HepG2 (cell line): ENCODE measurements around the gene MEF2B. TPM values are rescaled to one million over a fixed set of nuclear protein-coding genes. Genes with fewer than 3 reads are reported as not detected.

Source experiments
- ATAC-seq: fragments of 200-7000 bp; cut with Tn5 transposase; 3 replicates; pipeline ENCODE4 v1.9.1; 2020; ENCODE audit warnings: mild to moderate bottlenecking, moderate library complexity
- BruUV-seq: library from RNA; stranded (reverse); fragments of 400-500 nt; replicated peaks from 2 replicates; lab custom pipeline; 2021; lab: Mats Ljungman, UMichigan
- CTCF ChIA-PET: fragments of 300-600 bp; formaldehyde crosslinking; extraction: SDS; loops from one replicate; lab custom pipeline; 2021; ENCODE audit warnings: low total read pairs, inconsistent platforms, low intra/inter-chr PET ratio; lab: Yijun Ruan, JAX
- POLR2A ChIA-PET: fragments of 350-600 bp; sonication (Branson Sonifier 250); formaldehyde crosslinking; loops from one replicate; lab custom pipeline; 2020; ENCODE audit warnings: antibody characterized with exemption, inconsistent platforms; lab: Yijun Ruan, JAX
- DNase-seq: peaks from one replicate; pipeline ENCODE4 v3.0.0-alpha.2; 2015; ENCODE audit warnings: low spot score
- FAIRE-seq: peaks from 3 replicates; lab custom pipeline; 2011; peaks lifted over from hg19 to GRCh38; lab: Jason Lieb, UNC
- H2AFZ ChIP-seq: one replicate; pipeline ENCODE4 v1.6.1; 2011; ENCODE audit warnings: low read length, inconsistent platforms
- H3K27ac ChIP-seq: fragments of 300-600 bp; 3 replicates; pipeline ENCODE4 v1.8.0; 2011; ENCODE audit warnings: mixed run types, mild to moderate bottlenecking, mixed read lengths, low read length, inconsistent platforms; ENCODE audit not compliant: insufficient read depth; ENCODE audit errors: extremely low read length
- H3K27me3 ChIP-seq, 2 experiments: fragments of 200-600 bp in 1 of 2; 2 replicates in 1 of 2; 3 replicates in 1 of 2; pipeline versions ENCODE4 v1.6.0 to v1.8.0; 2011; ENCODE audit warnings: low read length in 2 of 2, mild to moderate bottlenecking in 2 of 2, moderate library complexity in 2 of 2, inconsistent platforms in 1 of 2; ENCODE audit not compliant: insufficient read depth in 2 of 2, control insufficient read depth in 1 of 2
- H3K36me3 ChIP-seq, 2 experiments: fragments of 200-600 bp in 1 of 2; replicated peaks in 1 of 2; 2 replicates in 1 of 2; 3 replicates in 1 of 2; pipeline versions ENCODE4 v1.5.1 to v1.8.0; 2011; ENCODE audit warnings: low read length in 2 of 2, inconsistent platforms in 1 of 2; ENCODE audit not compliant: insufficient read depth in 2 of 2, control insufficient read depth in 1 of 2
- H3K4me1 ChIP-seq: 2 replicates; pipeline ENCODE4 v1.5.1; 2012; ENCODE audit warnings: low read length, inconsistent platforms; ENCODE audit not compliant: insufficient read depth
- H3K4me2 ChIP-seq: 2 replicates; pipeline ENCODE4 v1.6.0; 2011; ENCODE audit warnings: low read depth, low read length, inconsistent platforms
- H3K4me3 ChIP-seq, 3 experiments: fragments of 200-600 bp in 1 of 3; sonication (generic), shearing (Covaris generic) in 1 of 3; replicated peaks in 1 of 3; 2 replicates each; pipeline ENCODE4 v1.5.1; 2011 to 2016; ENCODE audit warnings: low read length in 3 of 3, inconsistent platforms in 2 of 3, low read depth in 2 of 3, mild to moderate bottlenecking in 2 of 3, control low read depth in 1 of 3, mixed read lengths in 1 of 3; ENCODE audit not compliant: insufficient read depth in 1 of 3
- H3K79me2 ChIP-seq: one replicate; pipeline ENCODE4 v1.6.1; 2011; ENCODE audit warnings: low read length, inconsistent platforms; ENCODE audit not compliant: insufficient read depth
- H3K9ac ChIP-seq: 2 replicates; pipeline ENCODE4 v1.6.0; 2011; ENCODE audit warnings: mild to moderate bottlenecking, low read depth, low read length, inconsistent platforms; ENCODE audit not compliant: insufficient read depth
- H3K9me3 ChIP-seq: 2 replicates; pipeline ENCODE4 v1.5.1; 2012; ENCODE audit warnings: mild to moderate bottlenecking, low read length
- H4K20me1 ChIP-seq: 2 replicates; pipeline ENCODE4 v1.6.0; 2011; ENCODE audit warnings: inconsistent platforms, mild to moderate bottlenecking, low read length, moderate library complexity; ENCODE audit not compliant: insufficient read depth
- KDM2A ChIP-seq: sonication (generic); formaldehyde crosslinking; IDR thresholded peaks from 2 replicates; pipeline ENCODE4 v1.4.0; 2020; ENCODE audit warnings: low read depth, missing genetic modification reagents, borderline replicate concordance
- MED1 ChIP-seq: sonication (generic); formaldehyde crosslinking; IDR thresholded peaks from 2 replicates; pipeline ENCODE4 v1.4.0; 2020; ENCODE audit warnings: missing genetic modification reagents
- NPAS2 ChIP-seq: sonication (generic); formaldehyde crosslinking; IDR thresholded peaks from 2 replicates; pipeline ENCODE4 v1.8.0; 2022; ENCODE audit warnings: mild to moderate bottlenecking, missing genetic modification reagents, borderline replicate concordance
- POLR2A ChIP-seq, 2 experiments: IDR thresholded peaks; 2 replicates each; pipeline ENCODE4 v1.6.1; 2011; ENCODE audit warnings: low read depth in 2 of 2, low read length in 2 of 2, mild to moderate bottlenecking in 1 of 2, moderate library complexity in 1 of 2; ENCODE audit not compliant: insufficient read depth in 1 of 2
- SNAPC4 ChIP-seq: sonication (generic); formaldehyde crosslinking; IDR thresholded peaks from 2 replicates; pipeline ENCODE4 v1.4.0; 2020; ENCODE audit warnings: mild to moderate bottlenecking, missing genetic modification reagents
- ZBTB33 ChIP-seq: sonication (generic); formaldehyde crosslinking; IDR thresholded peaks from 2 replicates; pipeline ENCODE4 v1.4.0; 2020; ENCODE audit warnings: missing genetic modification reagents
- ZBTB46 ChIP-seq: sonication (generic); formaldehyde crosslinking; IDR thresholded peaks from 2 replicates; pipeline ENCODE4 v1.4.0; 2020; ENCODE audit warnings: mild to moderate bottlenecking, missing genetic modification reagents, borderline replicate concordance
- ZMYM3 ChIP-seq: sonication (generic); formaldehyde crosslinking; IDR thresholded peaks from 2 replicates; pipeline ENCODE4 v1.5.1; 2020; ENCODE audit warnings: mild to moderate bottlenecking, missing genetic modification reagents
- ZNF547 ChIP-seq: sonication (generic); formaldehyde crosslinking; IDR thresholded peaks from 2 replicates; pipeline ENCODE4 v1.5.1; 2020; ENCODE audit warnings: mild to moderate bottlenecking, missing genetic modification reagents
- ZNF777 ChIP-seq: sonication (generic); formaldehyde crosslinking; IDR thresholded peaks from 2 replicates; pipeline ENCODE4 v1.4.0; 2020; ENCODE audit warnings: missing genetic modification reagents
- WGBS: methylation state at CpG from one replicate; pipeline ENCODE4 v1.1.6; 2017; ENCODE audit warnings: low lambda C conversion rate; 5-methylcytosine and 5-hydroxymethylcytosine counted together
- in situ Hi-C: cut with HindIII; loops from 2 replicates; pipeline ENCODE4 v1.10.0; 2017; ENCODE audit warnings: low pct_unique_long_range_greater_than_20kb; ENCODE audit not compliant: extremely low pct_ligation_motif_present
- intact Hi-C: fragments of 100-400 bp; cut with micrococcal nuclease; formaldehyde crosslinking; loops from one replicate; pipeline ENCODE4 v1.10.0; 2022; ENCODE audit not compliant: unreplicated experiment
- polyA plus RNA-seq, 8 experiments: library from polyadenylated mRNA; depleted of rRNA in 3 of 8; stranded (reverse) in 7 of 8; unstranded in 1 of 8; fragments of >200 nt; fragmentation: Illumina TruSeq in 4 of 8; extraction: Trizol in 4 of 8; gene quantifications; 2 replicates each; pipeline versions ENCODE4 v1.2.1 to v1.2.3, GENCODE V29; 2011 to 2016; ENCODE audit warnings: low read depth in 4 of 8, missing spikeins in 1 of 8, mixed read lengths in 1 of 8; ENCODE audit not compliant: insufficient read depth in 1 of 8
- total RNA-seq, 5 experiments: library from RNA; depleted of rRNA; stranded (reverse); fragments of >200 nt; fragmentation: Illumina TruSeq; extraction: Trizol; gene quantifications; 2 replicates each; pipeline ENCODE4 v1.2.3, GENCODE V29; 2016; ENCODE audit warnings: low read depth in 1 of 5
- TF ChIP-seq, protein P1 (sequence below): IDR thresholded peaks from 2 replicates; pipeline ENCODE4 v1.6.1; 2016; ENCODE audit warnings: mild to moderate bottlenecking, missing biosample characterization, missing genetic modification reagents

The MEF2B gene
- total and polyA plus RNA-seq, 2 of the 13 experiments (the other 11 are each of a cell fraction or from before 2014, with no cell fraction given) = 1.2 to 1.7 TPM

GRCh38 chr19:19170873-19171672 is 1.0 kb upstream of the MEF2B start (continued):
- TF ChIP-seq ZNF777 (CRISPR knock-in tag) (no peak), MED1 (CRISPR knock-in tag) (no peak), ZBTB46 (CRISPR knock-in tag) (0 out of 2 replicates have a peak, but pooled peaks have one; percentile 7), ZBTB33 (CRISPR knock-in tag) (no peak)

GRCh38 chr19:19169236-19170052 is 619 bp downstream of the MEF2B start:
- peaks cover 57% of the 10 kb centered on the region for H3K4me1 ChIP-seq
- POLR2A ChIA-PET = interaction anchor here (0.6 to 1.4 kb wide), 5 partner anchors 12 to 618 kb away, joined by 3 to 11 read pairs (median 3); partner anchors contain the start of gene NR2C2AP
- ATAC-seq (peak; percentile 17), FAIRE-seq (no peak), DNase-seq (no peak)
- H3K27ac ChIP-seq = no peak overlapping the region
- no peak overlapping the region for H2AFZ ChIP-seq
- CTCF ChIA-PET = no interaction called here
- H4K20me1 ChIP-seq = no peaks in the 10 kb centered on the region
- intact Hi-C loops = loop anchor here (5.0 kb wide), 1 partner anchor 32 kb away; the partner anchor contains the start of gene TMEM161A
- no peaks in the 10 kb centered on the region for H3K9me3 ChIP-seq
- H3K27me3 ChIP-seq = no peaks in the 10 kb centered on the region
- BruUV-seq = TSS peak; percentile 63
- 47% methylated on average over 7 of the region's 9 CpGs for WGBS
- peak overlapping the region; percentile 92 for H3K4me2 ChIP-seq
- in situ Hi-C loops = no loop called here
- H3K4me3 ChIP-seq = peak overlapping the region; percentile 35 to 70 (median 54); a peak in 5 of 6 replicates
- no peaks in the 10 kb centered on the region for H3K79me2 ChIP-seq
- peak overlapping the region; percentile 53 for H3K9ac ChIP-seq
- no peaks in the 10 kb centered on the region for H3K36me3 ChIP-seq
- TF ChIP-seq POLR2A (IDR thresholded peaks at IDR 0.05; ENCODE audit: insufficient read depth in 1 of 2, low read depth in 2 of 2, low read length in 2 of 2) (no peak), ZMYM3 (CRISPR knock-in tag) (no peak), NPAS2 (no peak), ZNF547 (CRISPR knock-in tag) (no peak), KDM2A (CRISPR knock-in tag) (no peak), SNAPC4 (CRISPR knock-in tag) (no peak)
- TF ChIP-seq, protein P1, sequence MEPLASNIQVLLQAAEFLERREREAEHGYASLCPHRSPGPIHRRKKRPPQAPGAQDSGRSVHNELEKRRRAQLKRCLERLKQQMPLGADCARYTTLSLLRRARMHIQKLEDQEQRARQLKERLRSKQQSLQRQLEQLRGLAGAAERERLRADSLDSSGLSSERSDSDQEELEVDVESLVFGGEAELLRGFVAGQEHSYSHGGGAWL (CRISPR knock-in tag) = no peak
